Ishikawa (cell line): ENCODE results near the gene ASPA.

Experiments
- EP300 ChIP-seq: IDR thresholded peaks from 2 replicates; pipeline ENCODE4 v1.6.1; 2012; ENCODE audit warnings: borderline replicate concordance
- MAX ChIP-seq: IDR thresholded peaks from 2 replicates; pipeline ENCODE4 v1.6.1; 2012
- RAD21 ChIP-seq: IDR thresholded peaks from 2 replicates; pipeline ENCODE4 v1.6.1; 2012; ENCODE audit warnings: low read depth
- TAF1 ChIP-seq: IDR thresholded peaks from 2 replicates; pipeline ENCODE4 v1.6.1; 2012; ENCODE audit warnings: low read depth, mild to moderate bottlenecking
- YY1 ChIP-seq: IDR thresholded peaks from 2 replicates; pipeline ENCODE4 v1.6.1; 2012; ENCODE audit warnings: low read depth

GRCh38 chr17:3514873-3515272 is 39.1 kb downstream of the ASPA start:
- TF ChIP-seq RAD21 (no peak), YY1 (no peak), MAX (no peak), TAF1 (no peak), EP300 (no peak)
